Naive thymus-derived CD8-positive, alpha-beta T cell (primary cell): ENCODE measurements around the gene MGA. TPM values are rescaled to one million over a fixed set of nuclear protein-coding genes. Genes with fewer than 3 reads are reported as not detected.

Experiments
- ATAC-seq, 2 donors: fragments of 150-1000 bp; cut with Tn5 transposase in 1 of 2; sonication (Bioruptor Pico), chemical (Tn5 transposase) in 1 of 2; 1 replicate in 1 of 2; 2 replicates in 1 of 2; pipeline ENCODE4 v1.10.0; 2021; ENCODE audit warnings: mild to moderate bottlenecking in 2 of 2, moderate library complexity in 2 of 2
- POLR2A ChIA-PET: fragments of 350-600 bp; sonication (Branson Sonifier 250); formaldehyde crosslinking; loops from one replicate; lab custom pipeline; 2021; ENCODE audit warnings: antibody characterized with exemption; lab: Charles Lee
- DNase-seq, 10 donors: peaks; one replicate each; pipeline versions ENCODE4 v3.0.0 to v3.0.0-alpha.2; 2020 to 2022
- H3K27ac Mint-ChIP-seq, 10 donors: one replicate each; pipeline ENCODE4 v1.8.0; 2020 to 2022; ENCODE audit warnings: mild to moderate bottlenecking in 10 of 10, mixed read lengths in 10 of 10, moderate library complexity in 4 of 10, inconsistent platforms in 1 of 10
- H3K27me3 Mint-ChIP-seq, 5 donors: one replicate each; pipeline ENCODE4 v1.8.0; 2021 to 2022; ENCODE audit warnings: mixed read lengths in 5 of 5
- H3K36me3 Mint-ChIP-seq, 3 donors: one replicate each; pipeline ENCODE4 v1.8.0; 2020 to 2022; ENCODE audit warnings: mixed read lengths in 3 of 3, mild to moderate bottlenecking in 2 of 3, inconsistent platforms in 1 of 3
- H3K4me1 Mint-ChIP-seq, 4 donors: one replicate each; pipeline ENCODE4 v1.8.0; 2021 to 2022; ENCODE audit warnings: mixed read lengths in 4 of 4
- H3K4me3 Mint-ChIP-seq, 10 donors: one replicate each; pipeline ENCODE4 v1.8.0; 2020 to 2022; ENCODE audit warnings: mild to moderate bottlenecking in 10 of 10, mixed read lengths in 10 of 10, moderate library complexity in 6 of 10, inconsistent platforms in 1 of 10
- H3K9me3 Mint-ChIP-seq, 9 donors: one replicate each; pipeline ENCODE4 v1.8.0; 2020 to 2022; ENCODE audit warnings: mixed read lengths in 9 of 9, mild to moderate bottlenecking in 3 of 9, inconsistent platforms in 1 of 9, moderate library complexity in 1 of 9
- polyA plus RNA-seq, 3 donors: library from polyadenylated mRNA; unstranded; fragments of 300-500 nt; fragmentation: Illumina TruSeq; gene quantifications; one replicate each; pipeline ENCODE4 v1.2.3, GENCODE V29; 2021
- total RNA-seq, 8 experiments: library from RNA in 2 of 8; stranded (reverse) in 2 of 8; gene quantifications; one replicate each; pipeline ENCODE4 v1.2.3 and lab custom pipeline; 2021 to 2026

MGA gene
- total and polyA plus RNA-seq, 5 experiments from 2014 or later: 12.2 to 67.6 (median 20.6) TPM

DNA sequence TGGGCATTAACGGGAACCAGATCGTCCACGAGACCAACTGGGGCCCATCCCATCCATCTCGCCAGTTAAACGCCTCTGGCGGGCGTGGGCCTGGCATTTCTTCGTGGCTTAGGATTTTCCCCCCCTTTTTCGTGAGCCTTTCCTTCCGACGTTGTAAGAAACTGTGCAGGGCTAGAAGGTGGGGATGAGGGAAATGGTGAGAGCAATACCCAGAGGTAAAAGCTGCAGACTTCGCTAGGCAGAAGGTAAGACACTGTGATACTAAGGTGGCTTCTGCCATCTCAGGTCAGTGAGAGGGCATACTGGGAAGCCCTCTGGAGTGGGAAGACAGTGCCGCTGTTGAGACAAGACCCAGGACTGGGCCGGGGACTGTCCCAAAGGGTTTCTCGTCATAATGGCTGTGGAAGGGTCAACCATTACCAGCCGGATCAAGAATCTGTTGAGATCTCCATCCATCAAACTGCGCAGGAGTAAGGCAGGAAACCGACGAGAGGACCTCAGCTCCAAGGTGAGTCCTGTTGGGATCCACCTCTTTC lies 114.7 kb downstream of the MGA start:
- peak overlapping the region; percentile 90 to 99 (median 96) for H3K4me3 Mint-ChIP-seq
- peaks cover 2 to 9% (median 6%) of the 10 kb centered on the region in 3 donors for H3K36me3 Mint-ChIP-seq
- peaks cover 34 to 70% (median 66%) of the 10 kb centered on the region in 4 donors for H3K4me1 Mint-ChIP-seq
- peak overlapping the region; percentile 64 to 97 (median 92) for H3K27ac Mint-ChIP-seq
- ATAC-seq (no peak), DNase-seq (peak in 1 of 10 donors; percentile 2)
- POLR2A ChIA-PET: interaction anchor here (0.5 to 3.7 kb wide), 12 partner anchors 8 to 219 kb away, joined by 3 to 37 read pairs (median 4); partner anchors contain the start of genes JMJD7 and MGA
- H3K27me3 Mint-ChIP-seq: no peaks in the 10 kb centered on the region
- H3K9me3 Mint-ChIP-seq: no peaks in the 10 kb centered on the region

DNA sequence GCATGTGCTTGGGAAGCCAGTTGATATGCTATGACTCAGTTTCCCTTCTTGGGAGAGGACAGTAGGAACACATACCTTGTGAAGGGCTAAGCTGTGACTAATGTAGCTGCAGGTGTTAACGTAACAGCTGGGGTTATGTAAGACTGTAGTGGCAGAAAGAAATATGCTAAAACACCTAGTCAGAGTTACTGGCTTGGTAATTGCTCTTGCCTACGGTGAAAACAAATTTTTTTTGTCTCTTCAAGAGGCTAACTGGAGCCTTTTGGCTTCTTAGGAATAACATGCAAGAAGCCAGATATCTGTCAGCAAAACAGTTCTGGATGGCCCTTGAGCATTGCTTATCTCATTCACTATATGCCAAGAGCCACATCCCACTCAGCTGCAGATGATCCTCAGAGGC lies 115.4 kb downstream of the MGA start:
- peaks cover 35 to 77% (median 71%) of the 10 kb centered on the region in 4 donors for H3K4me1 Mint-ChIP-seq
- peak overlapping the region; percentile 90 to 99 (median 96) for H3K4me3 Mint-ChIP-seq
- POLR2A ChIA-PET: interaction anchor here (3.7 kb wide), 1 partner anchor 36 kb away, joined by 37 read pairs; no protein-coding TSS in a partner anchor

DNA sequence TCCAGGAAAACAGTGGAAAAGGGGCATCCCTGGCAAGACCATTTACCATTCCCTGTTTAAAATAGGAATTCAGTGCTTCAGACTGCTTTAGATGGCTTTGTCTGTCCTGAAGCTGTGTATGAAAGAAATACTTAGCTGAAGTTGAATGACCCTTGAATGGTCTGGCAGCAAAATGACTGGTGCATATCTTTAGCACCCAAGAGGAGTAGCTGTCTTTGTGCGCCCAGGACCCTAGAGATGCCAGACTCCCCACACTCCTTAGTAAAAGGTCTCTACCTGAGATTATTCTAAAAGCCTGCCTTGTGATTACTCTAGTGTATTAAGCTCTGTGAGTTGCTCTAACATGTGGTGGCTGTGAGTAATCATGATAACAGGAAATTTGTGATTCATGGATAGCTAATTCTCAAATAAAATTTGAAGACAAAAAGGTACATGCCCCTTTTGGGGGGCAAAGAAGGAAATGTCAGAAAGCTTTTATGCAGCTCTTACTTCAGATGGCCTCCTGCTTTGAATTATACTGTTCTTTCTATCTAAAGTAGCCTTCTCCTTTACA lies 117.3 kb downstream of the MGA start:
- POLR2A ChIA-PET: interaction anchor here (0.6 to 0.7 kb wide), 3 partner anchors 81 to 917 kb away, joined by 3 read pairs; no protein-coding TSS in a partner anchor
- DNase-seq: no peak
- no peaks in the 10 kb centered on the region for H3K27me3 Mint-ChIP-seq
- peaks cover 35 to 89% (median 78%) of the 10 kb centered on the region in 4 donors for H3K4me1 Mint-ChIP-seq
- peaks cover 5 to 23% (median 7%) of the 10 kb centered on the region in 3 donors for H3K36me3 Mint-ChIP-seq
- peak overlapping the region in 4 of 10 donors; percentile 18 to 48 (median 24) for H3K4me3 Mint-ChIP-seq
- H3K27ac Mint-ChIP-seq: peak overlapping the region in 6 of 10 donors; percentile 3 to 72 (median 59)
- ATAC-seq: no peak
- no peaks in the 10 kb centered on the region for H3K9me3 Mint-ChIP-seq

More for the DNA sequence above, 115.4 kb downstream of the MGA start:
- DNase-seq: no peak
- Mint-ChIP-seq H3K36me3 (peaks cover 5 to 12% (median 7%) of the 10 kb centered on the region in 3 donors), H3K27me3 (no peaks in the 10 kb centered on the region), H3K9me3 (no peaks in the 10 kb centered on the region), H3K27ac (peak overlapping the region in 7 of 10 donors; percentile 34 to 97 (median 84))
- ATAC-seq: no peak

DNA sequence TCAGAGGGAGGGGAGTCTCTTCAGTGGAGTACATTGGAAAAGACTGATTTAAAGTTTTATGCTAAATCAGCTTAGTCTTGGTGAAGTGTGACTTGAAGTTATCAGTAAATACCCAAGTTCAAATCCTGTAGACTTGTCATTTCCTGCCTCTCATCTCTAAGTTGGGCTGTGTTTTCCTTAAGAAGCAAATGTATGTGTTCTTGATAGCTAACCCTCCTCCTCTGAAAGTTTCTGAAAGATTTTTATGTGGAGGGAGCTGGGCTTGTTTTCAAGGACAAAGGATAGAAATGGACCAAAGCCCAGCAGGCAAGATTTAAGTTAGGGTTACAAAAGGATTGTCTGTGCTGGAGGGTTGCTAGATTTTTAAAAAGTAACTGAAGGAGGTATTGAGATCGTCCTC lies 118.3 kb downstream of the MGA start:
- Mint-ChIP-seq H3K4me1 (peaks cover 36 to 89% (median 78%) of the 10 kb centered on the region in 4 donors), H3K4me3 (peak overlapping the region in 6 of 10 donors; percentile 1 to 46 (median 21)), H3K36me3 (peaks cover 5 to 28% (median 9%) of the 10 kb centered on the region in 3 donors), H3K27ac (peak overlapping the region in 5 of 10 donors; percentile 19 to 72 (median 54)), H3K27me3 (no peaks in the 10 kb centered on the region), H3K9me3 (no peaks in the 10 kb centered on the region)
- POLR2A ChIA-PET: interaction anchor here (0.6 kb wide), 1 partner anchor 88 kb away, joined by 5 read pairs; no protein-coding TSS in a partner anchor
- DNase-seq: no peak
- ATAC-seq: no peak

DNA sequence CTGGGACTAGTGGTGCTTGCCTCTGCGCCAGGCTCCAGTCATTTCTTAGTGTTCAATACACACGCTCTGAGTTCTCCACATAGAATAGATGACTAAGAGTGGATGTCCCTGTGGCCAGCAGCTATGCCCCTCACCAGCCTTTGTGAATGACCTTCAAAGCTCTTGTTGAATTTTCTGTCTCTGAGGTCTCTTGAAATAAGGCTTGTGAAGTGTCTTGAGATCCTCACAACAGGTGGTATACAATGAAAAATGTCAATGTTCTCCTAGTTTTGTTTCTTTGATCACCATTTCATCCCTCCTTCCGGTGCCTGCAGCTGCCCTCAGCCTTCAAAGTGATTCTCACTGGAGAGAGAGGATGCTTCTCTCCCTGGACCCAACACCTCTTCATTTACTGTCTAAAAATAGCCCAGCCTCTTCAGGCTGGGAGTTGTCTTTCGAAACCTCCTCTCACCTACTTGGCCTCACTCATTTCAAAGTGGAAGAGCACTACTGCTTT lies 119.5 kb downstream of the MGA start:
- peak overlapping the region in 4 of 10 donors; percentile 8 to 27 (median 11) for H3K4me3 Mint-ChIP-seq
- H3K9me3 Mint-ChIP-seq: no peaks in the 10 kb centered on the region
- H3K27me3 Mint-ChIP-seq: no peaks in the 10 kb centered on the region
- peaks cover 5 to 28% (median 11%) of the 10 kb centered on the region in 3 donors for H3K36me3 Mint-ChIP-seq
- no peak for ATAC-seq
- peak overlapping the region in 7 of 10 donors; percentile 2 to 84 (median 64) for H3K27ac Mint-ChIP-seq
- no peak for DNase-seq
- POLR2A ChIA-PET: no interaction called here
- H3K4me1 Mint-ChIP-seq: peaks cover 30 to 83% (median 72%) of the 10 kb centered on the region in 4 donors

DNA sequence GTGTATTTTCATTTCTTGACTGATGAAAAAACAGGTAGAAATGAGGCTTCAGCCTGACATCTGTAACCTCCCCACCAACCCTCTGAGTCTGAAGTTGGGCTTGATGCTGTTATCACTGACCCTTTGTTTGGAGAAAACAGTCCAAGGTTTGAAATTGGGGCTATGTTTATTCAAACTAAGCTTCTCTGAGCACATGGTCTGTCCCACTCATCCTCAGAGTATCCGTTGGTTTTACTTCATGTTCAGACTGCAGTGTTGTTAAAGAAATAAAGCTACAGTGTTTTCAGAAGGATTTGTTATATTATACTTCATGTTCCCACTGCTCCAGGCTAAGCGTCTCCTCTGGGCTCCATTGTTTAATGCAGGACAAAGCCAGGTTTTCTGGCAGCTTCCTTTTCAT lies 120.1 kb downstream of the MGA start:
- H3K9me3 Mint-ChIP-seq: no peaks in the 10 kb centered on the region
- H3K27ac Mint-ChIP-seq: peak overlapping the region in 7 of 10 donors; percentile 2 to 82 (median 25)
- H3K4me3 Mint-ChIP-seq: peak overlapping the region in 2 of 10 donors; percentile 8 to 11
- no peak for ATAC-seq
- no peak for DNase-seq
- peaks cover 5 to 28% (median 11%) of the 10 kb centered on the region in 3 donors for H3K36me3 Mint-ChIP-seq
- no peaks in the 10 kb centered on the region for H3K27me3 Mint-ChIP-seq
- POLR2A ChIA-PET: no interaction called here
- peaks cover 26 to 78% (median 69%) of the 10 kb centered on the region in 4 donors for H3K4me1 Mint-ChIP-seq

DNA sequence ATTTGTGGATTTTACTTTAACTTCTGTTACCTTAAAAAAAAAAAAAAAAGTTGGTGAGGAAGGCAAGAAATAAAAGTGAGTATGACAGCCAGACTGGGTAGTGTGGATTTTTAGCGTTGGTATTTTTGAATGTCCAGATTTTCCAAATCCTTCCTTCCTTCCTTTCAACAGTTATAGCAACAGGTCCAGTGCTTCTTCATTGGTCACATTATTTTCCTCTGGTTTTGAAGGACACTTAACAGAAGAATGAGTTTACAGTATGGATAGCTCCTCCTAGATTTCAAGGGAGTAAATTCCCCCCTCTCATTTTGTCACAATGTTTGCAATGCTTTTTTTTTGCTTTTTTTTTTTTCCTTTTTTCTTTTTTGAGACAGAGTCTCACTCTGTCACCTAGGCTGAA lies 120.5 kb downstream of the MGA start:
- Mint-ChIP-seq H3K27ac (peak overlapping the region in 5 of 10 donors; percentile 8 to 64 (median 37)), H3K9me3 (no peaks in the 10 kb centered on the region), H3K4me1 (peaks cover 24 to 73% (median 64%) of the 10 kb centered on the region in 4 donors), H3K4me3 (no peak overlapping the region), H3K27me3 (no peaks in the 10 kb centered on the region), H3K36me3 (peaks cover 5 to 28% (median 11%) of the 10 kb centered on the region in 3 donors)
- POLR2A ChIA-PET: interaction anchor here (0.7 kb wide), 2 partner anchors 160 to 191 kb away, joined by 4 read pairs; no protein-coding TSS in a partner anchor
- ATAC-seq (no peak), DNase-seq (no peak)

DNA sequence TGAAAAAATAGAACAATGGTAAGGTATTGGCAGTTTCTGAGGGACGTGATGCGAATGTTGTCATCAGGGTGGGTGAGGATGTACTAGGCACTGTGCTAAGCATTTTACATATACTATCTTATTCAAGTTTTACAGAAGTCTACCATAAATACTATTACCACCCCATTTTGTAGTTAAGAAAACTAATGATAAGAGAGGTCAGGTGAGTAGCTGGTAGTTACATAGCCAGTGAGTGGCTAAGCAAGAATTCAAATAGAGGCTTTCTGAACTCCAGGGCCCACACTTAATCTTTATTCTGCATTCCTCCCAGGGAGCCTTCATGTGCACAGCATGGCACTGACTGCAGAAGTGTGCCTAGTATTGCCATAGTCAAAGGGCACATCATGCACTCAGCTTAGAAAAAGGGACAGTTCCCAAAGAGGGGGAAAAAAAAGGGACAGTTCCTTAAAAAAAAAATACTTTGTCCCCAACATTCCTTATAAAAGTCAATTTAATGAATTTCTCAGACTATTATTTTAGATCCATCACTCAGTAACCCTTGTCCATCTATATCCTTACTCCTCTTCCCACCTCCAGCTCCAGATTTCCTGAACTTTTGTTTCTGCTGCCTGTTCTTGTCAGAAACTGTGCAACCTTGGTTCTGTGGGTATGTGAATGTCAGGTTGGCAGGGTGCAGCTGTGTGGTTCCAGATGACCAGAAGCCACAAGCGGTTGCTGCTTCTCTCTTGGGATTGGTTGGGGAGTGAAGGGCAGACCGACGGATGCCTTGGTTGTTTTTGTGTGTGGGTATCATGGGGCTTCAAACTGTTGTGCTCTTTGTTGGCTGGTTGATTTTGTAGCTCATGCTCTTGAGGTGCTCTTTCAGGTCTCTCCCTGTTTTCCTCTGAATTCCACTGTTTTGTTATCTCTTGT lies 122.4 kb downstream of the MGA start:
- Mint-ChIP-seq H3K9me3 (no peaks in the 10 kb centered on the region), H3K27me3 (no peaks in the 10 kb centered on the region), H3K4me1 (peaks cover 16 to 54% (median 46%) of the 10 kb centered on the region in 4 donors), H3K4me3 (peak overlapping the region in 1 of 10 donors; percentile 62), H3K36me3 (peaks cover 5 to 27% (median 10%) of the 10 kb centered on the region in 3 donors), H3K27ac (peak overlapping the region in 2 of 10 donors; percentile 49 to 82)
- no peak for DNase-seq
- POLR2A ChIA-PET: interaction anchor here (1.4 to 1.5 kb wide), 2 partner anchors 8 to 11 kb away, joined by 3 to 4 read pairs; partner anchors contain the start of gene MAPKBP1
- no peak for ATAC-seq

DNA sequence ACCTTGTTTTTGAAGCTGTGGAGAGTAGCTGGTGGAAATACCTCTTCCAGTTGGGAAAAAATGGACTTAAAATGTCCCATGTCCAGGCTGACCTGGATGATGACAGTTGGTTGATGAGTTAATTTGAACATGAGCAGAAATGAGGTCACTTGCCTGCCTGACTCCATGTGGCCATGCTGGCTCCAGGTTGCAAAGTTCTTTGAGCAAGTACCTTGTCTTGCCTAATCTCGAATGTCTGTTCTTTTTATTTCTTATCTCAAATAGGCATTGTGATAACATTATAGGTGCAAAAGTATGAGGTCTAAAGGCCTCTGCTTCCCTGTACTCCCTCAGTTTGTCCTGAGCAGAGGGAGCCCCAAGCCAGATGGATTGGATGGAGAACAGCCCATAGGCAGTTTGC lies 123.1 kb downstream of the MGA start:
- H3K27me3 Mint-ChIP-seq: no peaks in the 10 kb centered on the region
- H3K27ac Mint-ChIP-seq: peak overlapping the region in 2 of 10 donors; percentile 49 to 82
- peaks cover 5 to 27% (median 10%) of the 10 kb centered on the region in 3 donors for H3K36me3 Mint-ChIP-seq
- ATAC-seq: no peak
- H3K4me3 Mint-ChIP-seq: peak overlapping the region in 1 of 10 donors; percentile 62
- peaks cover 13 to 49% (median 41%) of the 10 kb centered on the region in 4 donors for H3K4me1 Mint-ChIP-seq
- H3K9me3 Mint-ChIP-seq: no peaks in the 10 kb centered on the region
- no peak for DNase-seq
- POLR2A ChIA-PET: interaction anchor here (1.4 to 1.5 kb wide), 2 partner anchors 9 to 11 kb away, joined by 3 to 4 read pairs; partner anchors contain the start of gene MAPKBP1

DNA sequence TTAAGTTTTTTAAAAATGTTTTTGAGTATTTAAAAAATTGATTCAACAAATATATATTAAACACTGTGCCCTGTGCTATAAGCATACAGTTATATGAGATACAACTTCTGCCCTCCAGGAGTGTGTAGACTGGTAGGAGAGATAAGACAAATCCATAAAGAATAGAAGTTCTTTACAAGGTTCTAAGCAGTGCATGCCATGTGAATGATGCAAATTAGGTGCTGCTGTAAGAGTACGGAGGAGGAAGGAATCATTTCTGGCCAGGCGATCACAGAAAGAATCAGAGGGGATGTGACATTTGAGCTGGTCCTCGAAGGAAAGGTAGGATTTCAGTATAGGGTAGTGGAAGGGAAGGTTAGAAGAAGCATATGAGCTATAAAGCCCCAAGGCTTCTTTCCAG lies 128.1 kb downstream of the MGA start:
- POLR2A ChIA-PET: no interaction called here
- Mint-ChIP-seq H3K4me1 (peaks cover 33 to 52% (median 48%) of the 10 kb centered on the region in 4 donors), H3K4me3 (no peak overlapping the region), H3K36me3 (peaks cover 0 to 2% (median under 1%) of the 10 kb centered on the region in 3 donors), H3K27me3 (no peaks in the 10 kb centered on the region), H3K27ac (peak overlapping the region in 2 of 10 donors; percentile 18 to 20), H3K9me3 (no peaks in the 10 kb centered on the region)
- DNase-seq (no peak), ATAC-seq (no peak)

DNA sequence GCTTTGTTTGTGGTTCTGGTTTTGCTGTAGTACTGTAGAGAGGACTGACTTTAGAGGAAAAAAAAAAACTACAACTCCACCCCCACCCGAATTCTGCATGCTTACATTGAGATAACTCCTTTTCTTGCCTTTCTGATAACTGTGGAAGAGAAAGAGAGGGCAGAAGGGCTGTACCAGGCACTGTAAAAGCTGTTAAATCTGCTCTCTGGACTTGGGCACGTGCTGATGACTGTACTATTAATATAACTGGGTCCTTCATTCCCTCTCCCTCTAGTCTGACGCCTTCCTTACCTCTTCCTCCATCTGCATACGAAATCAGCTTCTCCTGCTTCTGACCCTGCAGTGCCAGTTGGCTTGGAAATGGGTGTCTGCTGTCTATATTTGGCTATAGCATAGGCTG lies 129.0 kb downstream of the MGA start:
- Mint-ChIP-seq H3K27ac (peak overlapping the region in 3 of 10 donors; percentile 4 to 49 (median 7)), H3K9me3 (no peaks in the 10 kb centered on the region), H3K27me3 (no peaks in the 10 kb centered on the region), H3K4me3 (no peak overlapping the region), H3K36me3 (no peaks in the 10 kb centered on the region), H3K4me1 (peaks cover 33 to 50% (median 45%) of the 10 kb centered on the region in 4 donors)
- DNase-seq: no peak
- POLR2A ChIA-PET: no interaction called here
- no peak for ATAC-seq
